SW 1271 (cell line): ENCODE results near the gene OLFM4.
A peak's percentile ranks its signal among the peaks of the same experiment; 100 is the strongest.
"Not testable (repeated sequence)": the region's sequence is repeated elsewhere in the genome, so short reads cannot be mapped to it uniquely, and the experiment has no call there.

Source experiments
- DNase-seq, 2 experiments: peaks; one replicate each; lab custom pipeline; 2025; lab: John Stamatoyannopoulos, UW

Gene OLFM4

DNA sequence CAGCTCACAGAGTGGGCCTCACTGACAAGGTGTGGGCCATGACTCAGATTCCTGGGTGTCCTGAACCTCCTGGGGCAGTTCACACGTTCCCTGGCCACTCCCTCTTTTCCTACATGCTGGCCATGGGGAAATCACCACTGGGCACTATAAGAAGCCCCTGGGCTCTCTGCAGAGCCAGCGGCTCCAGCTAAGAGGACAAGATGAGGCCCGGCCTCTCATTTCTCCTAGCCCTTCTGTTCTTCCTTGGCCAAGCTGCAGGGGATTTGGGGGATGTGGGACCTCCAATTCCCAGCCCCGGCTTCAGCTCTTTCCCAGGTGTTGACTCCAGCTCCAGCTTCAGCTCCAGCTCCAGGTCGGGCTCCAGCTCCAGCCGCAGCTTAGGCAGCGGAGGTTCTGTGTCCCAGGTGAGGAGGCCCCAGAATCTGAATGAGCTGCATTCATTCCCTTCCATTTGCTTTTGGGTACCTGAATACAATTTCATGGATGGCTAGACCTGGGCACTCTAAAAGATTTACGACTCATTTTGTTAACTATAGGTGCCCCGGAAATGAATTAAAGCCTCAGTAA, at the start of gene OLFM4:
TSS of gene OLFM4 (plus strand) at position 177 of the 567 bp plus-strand sequence. CDS start at position 201, 24 bp downstream.
- DNase-seq, result no peak

- no peak for DNase-seq
Measured at GRCh38 chr13:52978989-52979388, 49.6 kb upstream of the OLFM4 start.

DNA sequence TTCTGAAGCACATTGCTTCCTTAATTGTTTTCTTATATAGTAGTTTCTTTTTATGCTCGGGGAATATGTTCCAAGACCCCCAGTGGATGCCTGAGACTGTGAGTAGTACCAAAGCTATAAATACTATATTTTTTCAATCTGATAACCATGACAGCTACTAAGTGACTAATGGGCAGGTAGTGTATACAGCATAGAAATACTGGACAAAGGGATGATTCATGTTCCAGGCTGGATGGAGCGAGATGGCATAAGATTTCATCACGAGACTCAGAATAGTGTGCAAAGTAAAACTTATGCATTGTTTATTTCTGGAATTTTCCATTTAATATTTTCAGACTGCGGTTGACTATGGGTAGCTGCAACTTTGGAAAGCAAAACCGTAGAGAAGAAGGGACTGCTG, 47.9 kb upstream of the OLFM4 start:
- DNase-seq, result no peak

- no peak for DNase-seq
Measured at GRCh38 chr13:52983836-52984235, 44.8 kb upstream of the OLFM4 start.

GRCh38 chr13:52984881-52985363, 43.7 kb upstream of the OLFM4 start:
- DNase-seq, result no peak

GRCh38 chr13:52991344-52992020, 37.1 kb upstream of the OLFM4 start:
- no peak for DNase-seq

DNA sequence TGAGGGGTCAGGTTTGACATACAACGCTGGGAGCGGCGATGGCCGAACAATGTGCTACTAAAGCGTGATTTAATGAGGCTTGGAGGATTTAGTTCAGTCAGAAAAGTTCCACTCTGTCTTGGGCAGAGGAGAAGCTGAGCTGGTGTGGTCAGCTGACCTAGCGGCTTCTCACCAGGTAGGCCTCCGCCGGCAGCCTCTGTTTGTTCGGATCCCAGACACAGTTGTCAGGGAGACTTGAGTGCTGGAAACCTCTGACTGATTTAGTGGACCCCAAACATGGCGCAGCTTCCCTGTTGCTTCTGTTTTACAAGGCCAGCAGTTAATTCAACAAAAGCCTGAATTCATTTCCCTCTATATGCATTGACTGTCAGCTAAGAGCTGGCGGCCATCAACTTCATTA, 36.5 kb upstream of the OLFM4 start:
- DNase-seq, result no peak

DNA sequence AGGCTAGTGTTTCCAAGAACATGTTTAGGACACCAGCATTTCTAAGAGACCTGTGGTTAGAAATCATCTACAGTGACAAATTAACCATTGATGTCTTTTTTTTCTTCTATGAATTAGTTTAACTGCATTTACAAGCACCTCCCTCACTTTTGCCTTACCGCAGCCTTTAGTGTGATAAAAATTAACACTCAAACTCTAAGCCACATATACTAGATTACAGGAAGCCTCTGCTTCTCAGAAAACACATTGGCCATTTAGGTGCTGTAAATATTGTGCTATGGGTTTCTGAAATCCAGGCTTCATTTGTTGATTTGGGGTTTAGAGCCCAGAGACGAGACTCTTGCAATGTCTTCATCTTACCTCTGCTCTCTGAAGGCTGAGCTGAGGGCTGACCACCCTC, 34.6 kb upstream of the OLFM4 start:
- DNase-seq, result no peak

GRCh38 chr13:52994865-52995264, 33.7 kb upstream of the OLFM4 start:
- DNase-seq, result no peak

GRCh38 chr13:52995946-52996345, 32.7 kb upstream of the OLFM4 start:
- no peak for DNase-seq

- DNase-seq, result no peak
Measured at GRCh38 chr13:52997951-52998876, 30.4 kb upstream of the OLFM4 start.

DNA sequence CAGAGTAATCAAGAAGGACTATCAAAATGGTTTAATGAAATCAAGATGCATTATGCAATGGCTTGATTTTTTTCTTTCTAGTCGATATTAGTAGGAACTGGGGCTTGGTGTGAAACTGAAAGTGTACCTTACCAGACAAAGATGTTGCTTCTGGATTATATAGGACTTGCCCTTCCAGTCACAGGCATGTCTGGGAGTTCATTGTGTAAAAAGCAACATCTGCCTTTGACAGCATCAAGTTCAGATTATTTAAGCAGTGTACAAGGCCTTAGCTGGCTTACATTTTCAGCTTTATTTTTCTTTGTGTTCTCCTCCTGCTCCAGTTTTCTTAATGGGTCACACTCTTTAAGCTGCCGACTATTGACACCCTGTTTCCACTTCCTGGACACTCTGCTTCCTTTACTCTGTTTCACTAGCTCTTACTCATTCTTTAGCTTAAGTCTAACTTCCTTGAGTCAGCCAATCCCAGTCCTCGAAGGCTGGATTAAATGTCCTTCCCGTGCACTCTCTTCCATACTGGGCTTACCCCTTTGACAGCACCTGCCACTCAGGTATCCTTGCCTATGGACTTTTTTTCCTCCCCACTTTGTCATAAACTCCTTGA, 29.4 kb upstream of the OLFM4 start:
- no peak for DNase-seq

DNA sequence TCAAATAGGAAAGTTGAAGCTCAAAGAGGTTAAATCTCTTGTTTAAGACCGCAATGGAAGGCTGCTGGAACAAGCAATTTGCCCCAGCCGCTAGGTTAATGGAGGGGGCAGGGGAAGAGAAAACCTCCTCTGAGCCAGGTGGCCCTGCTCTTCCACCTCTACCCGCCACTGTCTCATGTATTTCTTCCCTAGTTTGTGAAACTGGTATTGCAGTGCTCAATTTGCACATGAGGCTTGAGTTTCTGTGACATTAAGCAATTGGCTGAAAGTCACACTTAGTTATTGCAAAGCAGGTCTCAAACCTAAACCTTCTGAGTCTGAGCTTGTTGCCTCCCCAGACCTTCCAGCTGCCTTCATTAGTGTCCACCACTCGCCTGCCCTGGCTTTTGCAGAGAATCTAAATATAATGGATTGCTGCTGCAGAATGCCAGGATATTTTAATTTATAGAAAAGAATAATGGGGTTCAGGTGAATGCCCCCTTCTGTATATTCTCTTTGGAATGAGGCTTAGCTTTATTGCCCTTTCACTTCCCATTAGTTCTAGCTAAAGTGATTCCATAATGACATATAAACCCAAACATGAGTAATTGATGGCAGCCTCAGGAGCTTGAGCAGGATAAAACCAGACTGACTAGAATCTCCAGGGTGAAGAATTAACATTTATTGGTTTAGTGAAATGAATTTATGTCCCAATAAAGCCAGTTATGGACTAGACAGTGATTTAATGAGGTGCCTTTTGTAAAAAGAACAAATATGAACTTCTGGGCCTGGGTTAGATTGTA, 27.0 kb upstream of the OLFM4 start:
- no peak for DNase-seq

GRCh38 chr13:53004573-53004972, 24.0 kb upstream of the OLFM4 start:
- no peak for DNase-seq

GRCh38 chr13:53005626-53006025, 23.0 kb upstream of the OLFM4 start:
- DNase-seq, result no peak

GRCh38 chr13:53007872-53008271, 20.7 kb upstream of the OLFM4 start:
- no peak for DNase-seq

- peak in 1 of 2 experiments; percentile 1 for DNase-seq
Measured at GRCh38 chr13:53010374-53011105, 18.1 kb upstream of the OLFM4 start.

GRCh38 chr13:53012707-53013106, 15.9 kb upstream of the OLFM4 start:
- DNase-seq, result no peak

GRCh38 chr13:53013113-53013512, 15.5 kb upstream of the OLFM4 start:
- no peak for DNase-seq

DNA sequence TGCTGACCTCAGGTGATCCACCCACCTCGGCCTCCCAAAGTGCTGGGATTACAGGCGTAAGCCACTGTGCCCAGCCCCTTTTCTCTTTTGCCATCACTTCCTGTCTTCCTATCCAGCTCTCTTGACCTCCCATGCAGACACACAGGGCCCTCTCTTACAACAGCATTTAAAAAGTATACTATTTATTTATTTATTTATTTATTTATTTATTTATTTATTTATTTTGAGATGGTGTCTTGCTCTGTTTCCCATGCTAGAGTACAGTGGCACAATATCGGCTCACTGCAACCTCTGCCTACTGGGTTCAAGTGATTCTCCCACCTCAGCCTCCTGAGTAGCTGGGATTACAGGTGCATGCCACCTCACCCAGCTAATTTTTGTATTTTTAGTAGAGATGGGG, 14.6 kb upstream of the OLFM4 start:
- DNase-seq, result not testable (repeated sequence)
